HCT116 (cell line): ENCODE data around the gene NLRC5. TPM values are rescaled to one million over a fixed set of nuclear protein-coding genes. Genes with fewer than 3 reads are reported as not detected.

Experiments used
- ATAC-seq: fragments of 200-7000 bp; cut with Tn5 transposase; 2 replicates; pipeline ENCODE4 v1.9.1; 2020; ENCODE audit warnings: mild to moderate bottlenecking, moderate library complexity
- BruUV-seq: library from RNA; stranded (reverse); fragments of 400-500 nt; replicated peaks from 2 replicates; lab custom pipeline; 2021; lab: Mats Ljungman, UMichigan
- CTCF ChIA-PET: fragments of 300-600 bp; sonication (Branson Sonifier 250); formaldehyde crosslinking; loops from one replicate; lab custom pipeline; 2021; ENCODE audit warnings: antibody characterized with exemption; lab: Charles Lee
- POLR2A ChIA-PET: fragments of 300-600, 350-600 bp; sonication (Branson Sonifier 250); formaldehyde crosslinking; loops from one replicate; lab custom pipeline; 2021; ENCODE audit warnings: antibody characterized with exemption; lab: Charles Lee
- RAD21 ChIA-PET, 2 experiments: fragments of 300-600 bp; sonication (Branson Sonifier 250); formaldehyde crosslinking; loops; one replicate each; lab custom pipeline; 2023; ENCODE audit warnings: low total read pairs in 2 of 2; ENCODE audit not compliant: uncharacterized antibody in 2 of 2, unreplicated experiment in 2 of 2, low non-redundant PET in 1 of 2; lab: Charles Lee
- DNase-seq: peaks from one replicate; pipeline ENCODE4 v3.0.0-alpha.2; 2010; ENCODE audit warnings: low read depth, low spot score
- H2AFZ ChIP-seq: fragments of 200-600 bp; shearing (Covaris generic), sonication (generic); 2 replicates; pipeline ENCODE4 v1.6.1; 2017; ENCODE audit warnings: low read depth, mixed run types, mixed read lengths, antibody characterized with exemption, low read length; ENCODE audit not compliant: poor library complexity, severe bottlenecking
- H3K27ac ChIP-seq: 2 replicates; pipeline ENCODE4 v1.5.1; 2012; ENCODE audit warnings: low read depth, low read length
- H3K27me3 ChIP-seq: fragments of 200-600 bp; sonication (generic); 2 replicates; pipeline ENCODE4 v1.6.1; 2016; ENCODE audit warnings: mixed run types, low read length, mixed read lengths; ENCODE audit not compliant: insufficient read depth
- H3K36me3 ChIP-seq, 2 experiments: fragments of 200-500 bp in 1 of 2; fragments of 200-600 bp in 1 of 2; sonication (Bioruptor generic) in 1 of 2; sonication (generic) in 1 of 2; 2 replicates each; pipeline versions ENCODE4 v1.5.1 to v1.6.1; 2014 to 2016; ENCODE audit warnings: low read length in 2 of 2, inconsistent platforms in 1 of 2, mixed read lengths in 1 of 2, mixed run types in 1 of 2; ENCODE audit not compliant: insufficient read depth in 2 of 2, control insufficient read depth in 1 of 2
- H3K4me1 ChIP-seq, 2 experiments: fragments of 200-600 bp in 1 of 2; sonication (generic) in 1 of 2; 2 replicates each; pipeline versions ENCODE4 v1.5.1 to v1.6.1; 2012 to 2017; ENCODE audit warnings: low read length in 2 of 2, inconsistent platforms in 1 of 2, mild to moderate bottlenecking in 1 of 2, mixed read lengths in 1 of 2, mixed run types in 1 of 2, moderate library complexity in 1 of 2; ENCODE audit not compliant: insufficient read depth in 2 of 2, control insufficient read depth in 1 of 2
- H3K4me2 ChIP-seq: fragments of 200-600 bp; sonication (generic); 2 replicates; pipeline ENCODE4 v1.6.1; 2017; ENCODE audit warnings: mixed run types, low read length, mixed read lengths
- H3K4me3 ChIP-seq, 2 experiments: fragments of 200-600 bp in 1 of 2; sonication (generic) in 1 of 2; replicated peaks in 1 of 2; 2 replicates each; pipeline ENCODE4 v1.5.1; 2011 to 2016; ENCODE audit warnings: low read length in 2 of 2, control low read depth in 1 of 2, low read depth in 1 of 2, mild to moderate bottlenecking in 1 of 2, mixed read lengths in 1 of 2, mixed run types in 1 of 2
- H3K79me2 ChIP-seq: fragments of 200-600 bp; sonication (generic); 2 replicates; pipeline ENCODE4 v1.6.1; 2017; ENCODE audit warnings: mild to moderate bottlenecking, mixed run types, low read length, moderate library complexity, mixed read lengths; ENCODE audit not compliant: insufficient read depth
- H3K9ac ChIP-seq: fragments of 200-600 bp; sonication (generic); 2 replicates; pipeline ENCODE4 v1.6.1; 2016; ENCODE audit warnings: low read length, mixed read lengths
- H3K9me2 ChIP-seq: fragments of 200-600 bp; sonication (generic), shearing (Covaris generic); 2 replicates; pipeline ENCODE4 v1.6.1; 2017; ENCODE audit warnings: mixed run types, mild to moderate bottlenecking, moderate library complexity; ENCODE audit not compliant: insufficient read depth
- H3K9me3 ChIP-seq, 2 experiments: fragments of 200-500 bp in 1 of 2; fragments of 200-600 bp in 1 of 2; sonication (Bioruptor generic) in 1 of 2; sonication (generic) in 1 of 2; 2 replicates each; pipeline ENCODE4 v1.6.1; 2014 to 2017; ENCODE audit warnings: low read length in 2 of 2, mixed read lengths in 2 of 2, inconsistent platforms in 1 of 2, low read depth in 1 of 2, mild to moderate bottlenecking in 1 of 2, mixed run types in 1 of 2, moderate library complexity in 1 of 2; ENCODE audit not compliant: control insufficient read depth in 1 of 2, insufficient read depth in 1 of 2
- H4K20me1 ChIP-seq: fragments of 200-600 bp; sonication (generic), shearing (Covaris generic); 2 replicates; pipeline ENCODE4 v1.6.1; 2017; ENCODE audit warnings: mixed run types, mild to moderate bottlenecking, moderate library complexity; ENCODE audit not compliant: insufficient read depth
- CEBPB ChIP-seq: IDR thresholded peaks from 2 replicates; pipeline ENCODE4 v1.6.1; 2012; ENCODE audit warnings: low read depth
- EGR1 ChIP-seq: IDR thresholded peaks from 2 replicates; pipeline ENCODE4 v1.6.1; 2012; ENCODE audit warnings: low read depth
- EZH2 ChIP-seq: fragments of 200-600 bp; sonication (generic); IDR thresholded peaks from 2 replicates; pipeline ENCODE4 v1.6.1; 2017; ENCODE audit warnings: antibody characterized with exemption, mixed run types
- JUND ChIP-seq: IDR thresholded peaks from 2 replicates; pipeline ENCODE4 v1.6.1; 2012
- POLR2A ChIP-seq: IDR thresholded peaks from 2 replicates; pipeline ENCODE4 v1.7.0; 2011; ENCODE audit warnings: borderline replicate concordance; ENCODE audit not compliant: insufficient read depth, insufficient read length; ENCODE audit errors: extremely low read depth
- RAD21 ChIP-seq: IDR thresholded peaks from 2 replicates; pipeline ENCODE4 v1.6.1; 2012; ENCODE audit warnings: low read depth, mild to moderate bottlenecking
- SP1 ChIP-seq: IDR thresholded peaks from 2 replicates; pipeline ENCODE4 v1.6.1; 2012; ENCODE audit warnings: low read depth
- SRF ChIP-seq: IDR thresholded peaks from 2 replicates; pipeline ENCODE4 v1.6.1; 2012; ENCODE audit warnings: low read depth
- TCF7L2 ChIP-seq: IDR thresholded peaks from 2 replicates; pipeline ENCODE4 v1.7.0; 2011; ENCODE audit warnings: borderline replicate concordance, inconsistent platforms; ENCODE audit not compliant: insufficient read depth, insufficient read length; ENCODE audit errors: extremely low read depth
- YY1 ChIP-seq: IDR thresholded peaks from 2 replicates; pipeline ENCODE4 v1.6.1; 2011; ENCODE audit warnings: low read length, low read depth, moderate library complexity, mild to moderate bottlenecking; ENCODE audit not compliant: insufficient replicate concordance; ENCODE audit errors: extremely low read depth
- ZNF274 ChIP-seq: fragments of 200-500 bp; sonication (Bioruptor generic); IDR thresholded peaks from 2 replicates; pipeline ENCODE4 v1.6.1; 2014; ENCODE audit warnings: mild to moderate bottlenecking, low read depth, low read length, inconsistent platforms
- intact Hi-C: fragments of 100-400 bp; cut with micrococcal nuclease; formaldehyde crosslinking; loops from 2 replicates; pipeline ENCODE4 v1.10.0; 2022
- total RNA-seq: library from RNA; stranded (reverse); gene quantifications from one replicate; pipeline ENCODE4 v1.2.1, GENCODE V29; 2021; ENCODE audit not compliant: unreplicated experiment
- TF ChIP-seq, protein P1 (sequence below): IDR thresholded peaks from 2 replicates; pipeline ENCODE4 v1.6.1; 2012; ENCODE audit warnings: low read depth
- TF ChIP-seq, protein P2 (sequence below): IDR thresholded peaks from 2 replicates; pipeline ENCODE4 v1.6.1; 2012
- TF ChIP-seq, protein P3 (sequence below): IDR thresholded peaks from 2 replicates; pipeline ENCODE4 v1.6.1; 2012

Gene NLRC5
- total RNA-seq, 1 experiment from 2014 or later = 10.4 TPM

DNA sequence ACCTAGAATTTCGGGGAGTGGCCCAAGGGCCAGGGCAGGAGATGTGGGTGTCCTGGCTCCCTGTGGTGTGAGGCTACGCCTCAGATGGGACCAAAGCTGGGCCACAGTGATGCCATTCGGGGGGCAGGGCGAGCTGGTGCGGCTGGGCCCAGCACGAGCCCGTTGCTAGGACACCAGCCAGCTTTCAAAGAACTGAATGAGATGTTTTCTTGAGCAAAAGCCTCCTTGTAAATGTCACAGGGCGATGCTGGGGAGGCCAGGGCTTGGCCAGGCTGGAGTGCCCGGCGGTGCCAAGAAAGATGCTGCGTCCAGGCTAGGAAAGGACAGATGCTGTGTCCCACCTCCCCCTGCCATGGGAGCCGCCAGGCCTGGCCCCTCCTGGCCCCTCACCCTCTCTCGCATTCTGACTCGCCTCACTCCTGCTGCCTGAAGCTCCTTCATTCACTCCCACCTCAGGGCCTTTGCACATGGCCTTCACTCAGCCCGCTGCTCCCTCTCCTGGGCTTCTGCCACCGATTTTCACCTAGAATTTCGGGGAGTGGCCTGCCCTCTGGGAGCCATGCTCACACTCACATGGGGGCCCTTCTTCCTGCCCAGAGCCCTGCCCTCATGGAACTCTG, 142.1 kb downstream of the NLRC5 start (continued):
- TF ChIP-seq, protein P1, sequence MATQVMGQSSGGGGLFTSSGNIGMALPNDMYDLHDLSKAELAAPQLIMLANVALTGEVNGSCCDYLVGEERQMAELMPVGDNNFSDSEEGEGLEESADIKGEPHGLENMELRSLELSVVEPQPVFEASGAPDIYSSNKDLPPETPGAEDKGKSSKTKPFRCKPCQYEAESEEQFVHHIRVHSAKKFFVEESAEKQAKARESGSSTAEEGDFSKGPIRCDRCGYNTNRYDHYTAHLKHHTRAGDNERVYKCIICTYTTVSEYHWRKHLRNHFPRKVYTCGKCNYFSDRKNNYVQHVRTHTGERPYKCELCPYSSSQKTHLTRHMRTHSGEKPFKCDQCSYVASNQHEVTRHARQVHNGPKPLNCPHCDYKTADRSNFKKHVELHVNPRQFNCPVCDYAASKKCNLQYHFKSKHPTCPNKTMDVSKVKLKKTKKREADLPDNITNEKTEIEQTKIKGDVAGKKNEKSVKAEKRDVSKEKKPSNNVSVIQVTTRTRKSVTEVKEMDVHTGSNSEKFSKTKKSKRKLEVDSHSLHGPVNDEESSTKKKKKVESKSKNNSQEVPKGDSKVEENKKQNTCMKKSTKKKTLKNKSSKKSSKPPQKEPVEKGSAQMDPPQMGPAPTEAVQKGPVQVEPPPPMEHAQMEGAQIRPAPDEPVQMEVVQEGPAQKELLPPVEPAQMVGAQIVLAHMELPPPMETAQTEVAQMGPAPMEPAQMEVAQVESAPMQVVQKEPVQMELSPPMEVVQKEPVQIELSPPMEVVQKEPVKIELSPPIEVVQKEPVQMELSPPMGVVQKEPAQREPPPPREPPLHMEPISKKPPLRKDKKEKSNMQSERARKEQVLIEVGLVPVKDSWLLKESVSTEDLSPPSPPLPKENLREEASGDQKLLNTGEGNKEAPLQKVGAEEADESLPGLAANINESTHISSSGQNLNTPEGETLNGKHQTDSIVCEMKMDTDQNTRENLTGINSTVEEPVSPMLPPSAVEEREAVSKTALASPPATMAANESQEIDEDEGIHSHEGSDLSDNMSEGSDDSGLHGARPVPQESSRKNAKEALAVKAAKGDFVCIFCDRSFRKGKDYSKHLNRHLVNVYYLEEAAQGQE = no peak
- TF ChIP-seq YY1 (no peak), SP1 (no peak), JUND (no peak)
- TF ChIP-seq, protein P2, sequence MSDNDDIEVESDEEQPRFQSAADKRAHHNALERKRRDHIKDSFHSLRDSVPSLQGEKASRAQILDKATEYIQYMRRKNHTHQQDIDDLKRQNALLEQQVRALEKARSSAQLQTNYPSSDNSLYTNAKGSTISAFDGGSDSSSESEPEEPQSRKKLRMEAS = no peak

DNA sequence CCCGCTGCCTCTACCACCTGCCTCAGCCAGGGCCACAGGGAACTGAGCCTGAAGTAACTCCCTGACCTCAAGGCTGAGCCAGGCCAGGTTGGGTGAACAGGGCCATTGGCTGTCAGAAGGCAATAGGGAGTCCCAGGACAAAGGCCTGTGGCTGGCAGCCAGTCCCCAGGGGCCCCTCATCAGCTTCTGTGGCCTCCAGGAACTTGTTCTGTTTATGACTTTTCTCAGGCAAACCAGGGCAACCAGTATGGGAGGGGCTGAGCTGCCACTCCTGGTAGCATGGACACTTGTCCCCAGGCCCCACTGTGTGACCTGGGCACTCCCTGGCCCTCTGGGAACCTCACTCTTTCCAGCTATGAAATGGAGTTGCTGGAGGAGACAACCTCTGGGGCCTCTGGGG, 143.1 kb downstream of the NLRC5 start:
- Histone ChIP-seq H3K9ac (no peak overlapping the region), H3K27ac (no peak overlapping the region), H3K4me2 (no peak overlapping the region), H3K36me3 (no peaks in the 10 kb centered on the region), H3K4me3 (no peak overlapping the region), H4K20me1 (no peaks in the 10 kb centered on the region), H3K9me3 (no peaks in the 10 kb centered on the region), H3K27me3 (no peaks in the 10 kb centered on the region), H2AFZ (no peak overlapping the region), H3K79me2 (no peaks in the 10 kb centered on the region), H3K9me2 (no peaks in the 10 kb centered on the region), H3K4me1 (no peaks in the 10 kb centered on the region; a peak in 1 of 4 replicates)
- intact Hi-C loops = no loop called here
- RAD21 ChIA-PET = no interaction called here
- DNase-seq (no peak), ATAC-seq (no peak)
- TF ChIP-seq, protein P2 = no peak
- TF ChIP-seq, protein P3, sequence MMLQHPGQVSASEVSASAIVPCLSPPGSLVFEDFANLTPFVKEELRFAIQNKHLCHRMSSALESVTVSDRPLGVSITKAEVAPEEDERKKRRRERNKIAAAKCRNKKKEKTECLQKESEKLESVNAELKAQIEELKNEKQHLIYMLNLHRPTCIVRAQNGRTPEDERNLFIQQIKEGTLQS = no peak
- TF ChIP-seq POLR2A = no peak
- no peak for TF ChIP-seq YY1
- no peak for TF ChIP-seq RAD21
- no peak for TF ChIP-seq EGR1
- TF ChIP-seq SRF = no peak
- TF ChIP-seq, protein P1 = no peak
- TF ChIP-seq EZH2 = no peak
- no peak for TF ChIP-seq SP1
- no peak for TF ChIP-seq JUND
- TF ChIP-seq TCF7L2 = no peak
- no peak for TF ChIP-seq CEBPB
- TF ChIP-seq ZNF274 = no peak
- CTCF ChIA-PET = no interaction called here
- POLR2A ChIA-PET = no interaction called here
- BruUV-seq = no TSS peak
